Measurements from ENCODE around the gene CCSER1. TPM values are rescaled to one million over a fixed set of nuclear protein-coding genes. Genes with fewer than 3 reads are reported as not detected.

The CCSER1 gene
- polyA plus RNA-seq, 3 donors, result 0.09 to 0.75 (median 0.13) TPM

- no peaks in the 10 kb centered on the region for H3K36me3 Mint-ChIP-seq
- H4K20me1 ChIP-seq (ENCODE audit: insufficient read depth, low read length), result no peaks in the 10 kb centered on the region
- H3K36me3 ChIP-seq (replicated peaks in 1 of 2; ENCODE audit: control insufficient read depth in 1 of 2, insufficient read depth in 2 of 2, low read length in 2 of 2), result no peaks in the 10 kb centered on the region
- WGBS (ENCODE audit: insufficient coverage), result no CpG with 5 or more reads among the region's 2 CpGs
- H3K9ac ChIP-seq (ENCODE audit: insufficient read depth, low read length, poor library complexity, severe bottlenecking), result no peak overlapping the region
- H3K4me2 ChIP-seq (replicated peaks; ENCODE audit: extremely low read depth, low read length, poor library complexity, severe bottlenecking), result no peak overlapping the region
- no peak overlapping the region for H3K4me3 Mint-ChIP-seq
- no peak overlapping the region for H3K4me3 ChIP-seq (replicated peaks in 1 of 3; ENCODE audit: low read depth in 2 of 3, low read length in 3 of 3)
- H3K27me3 ChIP-seq (ENCODE audit: control insufficient read depth in 2 of 2, insufficient read depth in 2 of 2, low read length in 2 of 2), result no peaks in the 10 kb centered on the region
- no peak overlapping the region for H3K27ac ChIP-seq (ENCODE audit: low read depth in 1 of 2, low read length in 2 of 2)
- no peaks in the 10 kb centered on the region for H3K9me3 ChIP-seq (replicated peaks in 1 of 2; ENCODE audit: control insufficient read depth in 1 of 2, insufficient read depth in 1 of 2, low read length in 2 of 2)
- intact Hi-C loops (cut with micrococcal nuclease), result no loop called here
- no peak for DNase-seq
- no peak overlapping the region for H3K27ac Mint-ChIP-seq
- no peak for TF ChIP-seq CTCF (IDR thresholded peaks at IDR 0.05)
- H3K9me3 Mint-ChIP-seq, result no peaks in the 10 kb centered on the region
- H2AFZ ChIP-seq (ENCODE audit: insufficient read depth, low read depth, low read length, poor library complexity, severe bottlenecking), result no peak overlapping the region
- no peaks in the 10 kb centered on the region for H3K27me3 Mint-ChIP-seq (ENCODE audit: low read depth in 3 of 3)
- no peaks in the 10 kb centered on the region for H3K4me1 Mint-ChIP-seq
- no peaks in the 10 kb centered on the region for H3K79me2 ChIP-seq (ENCODE audit: insufficient read depth, low read length)
- no peaks in the 10 kb centered on the region for H3K4me1 ChIP-seq (ENCODE audit: control insufficient read depth in 1 of 2, insufficient read depth in 2 of 2, low read length in 2 of 2)
Measured at GRCh38 chr4:91127192-91127591, 1000.0 kb downstream of the CCSER1 start.

GRCh38 chr4:91127831-91128230 is 1000.6 kb downstream of the CCSER1 start:
- Histone ChIP-seq H3K4me2 (replicated peaks; ENCODE audit: extremely low read depth, low read length, poor library complexity, severe bottlenecking) (no peak overlapping the region), H3K4me3 (replicated peaks in 1 of 3; ENCODE audit: low read depth in 2 of 3, low read length in 3 of 3) (no peak overlapping the region), H4K20me1 (ENCODE audit: insufficient read depth, low read length) (no peaks in the 10 kb centered on the region), H2AFZ (ENCODE audit: insufficient read depth, low read depth, low read length, poor library complexity, severe bottlenecking) (no peak overlapping the region), H3K36me3 (replicated peaks in 1 of 2; ENCODE audit: control insufficient read depth in 1 of 2, insufficient read depth in 2 of 2, low read length in 2 of 2) (no peaks in the 10 kb centered on the region), H3K9me3 (replicated peaks in 1 of 2; ENCODE audit: control insufficient read depth in 1 of 2, insufficient read depth in 1 of 2, low read length in 2 of 2) (no peaks in the 10 kb centered on the region), H3K9ac (ENCODE audit: insufficient read depth, low read length, poor library complexity, severe bottlenecking) (no peak overlapping the region), H3K27me3 (ENCODE audit: control insufficient read depth in 2 of 2, insufficient read depth in 2 of 2, low read length in 2 of 2) (no peaks in the 10 kb centered on the region), H3K27ac (ENCODE audit: low read depth in 1 of 2, low read length in 2 of 2) (no peak overlapping the region), H3K4me1 (ENCODE audit: control insufficient read depth in 1 of 2, insufficient read depth in 2 of 2, low read length in 2 of 2) (no peaks in the 10 kb centered on the region), H3K79me2 (ENCODE audit: insufficient read depth, low read length) (no peaks in the 10 kb centered on the region)
- no peak for DNase-seq
- no peak for TF ChIP-seq CTCF (IDR thresholded peaks at IDR 0.05)
- Mint-ChIP-seq H3K27me3 (ENCODE audit: low read depth in 3 of 3) (no peaks in the 10 kb centered on the region), H3K4me3 (no peak overlapping the region), H3K9me3 (no peaks in the 10 kb centered on the region), H3K27ac (no peak overlapping the region), H3K36me3 (no peaks in the 10 kb centered on the region), H3K4me1 (no peaks in the 10 kb centered on the region)
- 62% methylated on average over 1 of the region's 1 CpG for WGBS (ENCODE audit: insufficient coverage)
- intact Hi-C loops (cut with micrococcal nuclease), result no loop called here

All from CD14-positive monocyte (primary cell).